Karpas-422 (cell line): ENCODE measurements around the gene TGFBR3L. TPM values are rescaled to one million over a fixed set of nuclear protein-coding genes. Genes with fewer than 3 reads are reported as not detected.
"Not testable (repeated sequence)": the region's sequence is repeated elsewhere in the genome, so short reads cannot be mapped to it uniquely, and the experiment has no call there.

Experiments
- DNase-seq: peaks from one replicate; pipeline ENCODE4 v3.0.0-alpha.2; 2015
- H2AFZ ChIP-seq: fragments of 200-600 bp; sonication (generic); 2 replicates; pipeline ENCODE4 v1.6.1; 2014; ENCODE audit warnings: antibody characterized with exemption, low read length, mixed read lengths
- H3K27ac ChIP-seq: fragments of 200-600 bp; sonication (generic); 2 replicates; pipeline ENCODE4 v1.5.1; 2014; ENCODE audit warnings: mild to moderate bottlenecking, low read length, moderate library complexity
- H3K27me3 ChIP-seq: fragments of 200-600 bp; sonication (generic); 2 replicates; pipeline ENCODE4 v1.6.1; 2014; ENCODE audit warnings: low read length, mixed read lengths
- H3K36me3 ChIP-seq: fragments of 200-600 bp; sonication (generic); 2 replicates; pipeline ENCODE4 v1.6.1; 2014; ENCODE audit warnings: low read length, mixed read lengths; ENCODE audit not compliant: insufficient read depth
- H3K4me1 ChIP-seq: fragments of 200-600 bp; sonication (generic); 2 replicates; pipeline ENCODE4 v1.6.1; 2014; ENCODE audit warnings: mild to moderate bottlenecking, low read length, mixed read lengths
- H3K4me2 ChIP-seq: fragments of 200-600 bp; sonication (generic); 2 replicates; pipeline ENCODE4 v1.6.1; 2014; ENCODE audit warnings: low read length, low read depth, mild to moderate bottlenecking; ENCODE audit not compliant: poor library complexity, severe bottlenecking
- H3K4me3 ChIP-seq: fragments of 200-600 bp; sonication (generic); 2 replicates; pipeline ENCODE4 v1.5.1; 2014; ENCODE audit warnings: mild to moderate bottlenecking, antibody characterized with exemption, low read length, mixed read lengths
- H3K79me2 ChIP-seq: fragments of 200-600 bp; sonication (generic); 2 replicates; pipeline ENCODE4 v1.6.1; 2014; ENCODE audit warnings: mild to moderate bottlenecking, low read length, mixed read lengths
- H3K9ac ChIP-seq: fragments of 200-600 bp; sonication (generic); 2 replicates; pipeline ENCODE4 v1.6.0; 2014; ENCODE audit warnings: low read length
- H3K9me2 ChIP-seq: fragments of 200-600 bp; sonication (generic), shearing (Covaris generic); replicated peaks from 2 replicates; pipeline ENCODE4 v1.6.0; 2014; ENCODE audit warnings: mild to moderate bottlenecking, low read length, moderate library complexity; ENCODE audit not compliant: insufficient read depth
- H3K9me3 ChIP-seq: fragments of 300-700, 200-600 bp; sonication (generic); 2 replicates; pipeline ENCODE4 v1.6.1; 2014; ENCODE audit warnings: low read length, mixed read lengths
- H4K20me1 ChIP-seq: fragments of 200-600 bp; sonication (generic); 2 replicates; pipeline ENCODE4 v1.6.1; 2014; ENCODE audit warnings: mild to moderate bottlenecking, antibody characterized with exemption, low read length, low read depth; ENCODE audit not compliant: insufficient read depth
- total RNA-seq: library from RNA; depleted of rRNA; stranded (reverse); fragments of >200 nt; shearing (Covaris generic); gene quantifications from 2 replicates; pipeline ENCODE4 v1.2.3, GENCODE V29; 2014; ENCODE audit warnings: low replicate concordance

Gene TGFBR3L
- total RNA-seq, 1 experiment from 2014 or later, result not detected

- Histone ChIP-seq H3K27me3 (no peaks in the 10 kb centered on the region), H3K9ac (no peak overlapping the region)
These were observed 10.7 kb downstream of the TGFBR3L start for GRCh38 chr19:7925171-7925851.

GRCh38 chr19:7926021-7926726, 11.5 kb downstream of the TGFBR3L start, which contains the start of gene CTXN1:
CTXN1 (minus strand) TSS chr19:7926135; CDS start chr19:7925538, 597 bp downstream.
- peak; percentile 87 for DNase-seq
- no peak within 1 kb of the TSS for H3K4me3 ChIP-seq

More at GRCh38 chr19:7925171-7925851, 10.7 kb downstream of the TGFBR3L start:
- Histone ChIP-seq H3K79me2 (no peaks in the 10 kb centered on the region), H3K9me3 (no peaks in the 10 kb centered on the region), H3K36me3 (0 out of 2 replicates have a peak, but pooled peaks cover 4% of the 10 kb centered on the region), H3K27ac (no peak overlapping the region), H3K4me1 (peaks cover 35% of the 10 kb centered on the region), H2AFZ (no peak overlapping the region), H3K9me2 (no peaks in the 10 kb centered on the region), H3K4me2 (no peak overlapping the region), H3K4me3 (no peak overlapping the region), H4K20me1 (peaks cover 41% of the 10 kb centered on the region)
- peak; percentile 94 for DNase-seq

GRCh38 chr19:7926727-7927604, 12.3 kb downstream of the TGFBR3L start:
- Histone ChIP-seq H3K4me3 (no peak overlapping the region), H4K20me1 (peaks cover 32% of the 10 kb centered on the region), H3K9ac (no peak overlapping the region), H3K4me2 (no peak overlapping the region), H2AFZ (no peak overlapping the region), H3K9me3 (no peaks in the 10 kb centered on the region), H3K4me1 (peaks cover 24% of the 10 kb centered on the region), H3K27ac (no peak overlapping the region), H3K9me2 (no peaks in the 10 kb centered on the region), H3K27me3 (no peaks in the 10 kb centered on the region), H3K79me2 (no peaks in the 10 kb centered on the region), H3K36me3 (0 out of 2 replicates have a peak, but pooled peaks cover 4% of the 10 kb centered on the region)
- no peak for DNase-seq

More at GRCh38 chr19:7926021-7926726, 11.5 kb downstream of the TGFBR3L start, which contains the start of gene CTXN1:
- Histone ChIP-seq H3K27ac (no peak within 1 kb of the TSS), H2AFZ (no peak within 1 kb of the TSS), H4K20me1 (peaks cover 40% of the 10 kb centered on the region), H3K9ac (no peak within 1 kb of the TSS), H3K4me2 (peak within 1 kb of the TSS; percentile 38), H3K9me3 (no peaks in the 10 kb centered on the region), H3K9me2 (no peaks in the 10 kb centered on the region), H3K36me3 (0 out of 2 replicates have a peak, but pooled peaks cover 4% of the 10 kb centered on the region), H3K79me2 (no peaks in the 10 kb centered on the region), H3K4me1 (peaks cover 31% of the 10 kb centered on the region), H3K27me3 (no peaks in the 10 kb centered on the region)

- no peaks in the 10 kb centered on the region for H3K9me2 ChIP-seq
- H3K4me3 ChIP-seq, result no peak overlapping the region
- no peak overlapping the region for H3K9ac ChIP-seq
- H3K27me3 ChIP-seq, result no peaks in the 10 kb centered on the region
- no peaks in the 10 kb centered on the region for H3K9me3 ChIP-seq
- H4K20me1 ChIP-seq, result peaks cover 27% of the 10 kb centered on the region
- H2AFZ ChIP-seq, result no peak overlapping the region
- no peak overlapping the region for H3K27ac ChIP-seq
- H3K36me3 ChIP-seq, result no peaks in the 10 kb centered on the region
- H3K79me2 ChIP-seq, result no peaks in the 10 kb centered on the region
- H3K4me2 ChIP-seq, result no peak overlapping the region
- no peak for DNase-seq
- H3K4me1 ChIP-seq, result peaks cover 24% of the 10 kb centered on the region
These were observed 13.1 kb downstream of the TGFBR3L start for GRCh38 chr19:7927605-7928333.

DNA sequence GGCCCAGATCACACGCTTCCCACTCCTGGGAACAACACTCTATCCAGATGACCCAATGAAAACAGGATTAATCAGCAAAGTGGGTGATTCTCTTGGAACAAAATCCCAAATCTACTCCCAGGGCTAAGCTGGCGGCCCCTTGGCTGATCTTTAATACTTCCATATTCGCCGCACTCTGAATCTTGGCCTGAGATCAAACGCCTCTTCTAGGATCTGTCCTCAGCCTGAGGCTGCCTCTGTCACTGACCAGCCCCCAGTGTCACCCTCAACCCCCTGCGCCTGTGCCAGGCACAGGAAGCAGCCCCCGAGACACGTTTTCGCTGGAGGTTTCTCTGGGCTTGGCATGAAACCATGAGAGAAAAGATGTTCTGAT, 13.7 kb downstream of the TGFBR3L start:
- no peak overlapping the region for H3K4me2 ChIP-seq
- no peak overlapping the region for H3K9ac ChIP-seq
- H3K27ac ChIP-seq, result no peak overlapping the region
- H3K4me3 ChIP-seq, result no peak overlapping the region
- H2AFZ ChIP-seq, result no peak overlapping the region
- no peaks in the 10 kb centered on the region for H3K9me3 ChIP-seq
- no peaks in the 10 kb centered on the region for H3K36me3 ChIP-seq
- no peaks in the 10 kb centered on the region for H3K9me2 ChIP-seq
- H4K20me1 ChIP-seq, result peaks cover 21% of the 10 kb centered on the region
- no peaks in the 10 kb centered on the region for H3K79me2 ChIP-seq
- H3K27me3 ChIP-seq, result no peaks in the 10 kb centered on the region
- no peak for DNase-seq
- H3K4me1 ChIP-seq, result peaks cover 19% of the 10 kb centered on the region

GRCh38 chr19:7928741-7929701, 14.4 kb downstream of the TGFBR3L start:
- peak; percentile 83 for DNase-seq
- no peaks in the 10 kb centered on the region for H3K36me3 ChIP-seq
- H3K9me3 ChIP-seq, result no peaks in the 10 kb centered on the region
- peaks cover 12% of the 10 kb centered on the region for H3K4me1 ChIP-seq
- no peak overlapping the region for H3K4me2 ChIP-seq
- H3K27me3 ChIP-seq, result no peaks in the 10 kb centered on the region
- H3K9me2 ChIP-seq, result no peaks in the 10 kb centered on the region
- no peaks in the 10 kb centered on the region for H3K79me2 ChIP-seq
- no peak overlapping the region for H3K27ac ChIP-seq
- no peak overlapping the region for H3K9ac ChIP-seq
- H4K20me1 ChIP-seq, result peaks cover 15% of the 10 kb centered on the region; the same call in 1 of the 2 replicates
- H3K4me3 ChIP-seq, result no peak overlapping the region
- no peak overlapping the region for H2AFZ ChIP-seq

- H3K4me3 ChIP-seq, H3K36me3 ChIP-seq, H3K9ac ChIP-seq, H2AFZ ChIP-seq, H3K79me2 ChIP-seq, H3K4me2 ChIP-seq, H3K4me1 ChIP-seq, H4K20me1 ChIP-seq, H3K9me3 ChIP-seq, H3K9me2 ChIP-seq, DNase-seq, H3K27ac ChIP-seq, H3K27me3 ChIP-seq: not testable (repeated sequence)
These were observed 15.4 kb downstream of the TGFBR3L start for GRCh38 chr19:7930030-7930429.
